Measurements from ENCODE around the gene MPI. TPM values are rescaled to one million over a fixed set of nuclear protein-coding genes. Genes with fewer than 3 reads are reported as not detected.
A peak's percentile ranks its signal among the peaks of the same experiment; 100 is the strongest.

The MPI gene
- total RNA-seq, 4 donors from 2014 or later, result 17.1 to 59.2 (median 41.4) TPM

DNA sequence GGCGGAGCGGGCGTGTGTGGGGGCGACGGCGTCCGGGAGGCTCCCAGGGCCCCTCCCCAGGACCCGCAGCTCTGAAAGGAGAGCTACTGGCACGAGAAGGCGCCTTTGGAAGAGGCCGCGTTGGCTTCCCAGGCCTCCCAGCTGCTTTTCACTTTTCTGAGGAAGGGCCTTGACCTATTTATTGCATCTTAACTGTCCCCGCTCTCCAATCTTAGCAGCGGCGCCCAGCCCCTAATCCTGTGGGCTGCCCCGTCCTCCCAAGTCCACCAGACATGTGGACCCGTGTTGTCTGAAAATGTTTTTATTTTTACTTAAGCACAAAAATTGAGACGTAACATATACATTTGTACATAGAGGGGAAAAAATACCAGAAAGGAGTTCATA is 46.4 kb upstream of the MPI start:
- H3K4me1 ChIP-seq, result peaks cover 38% of the 10 kb centered on the region
- H3K27ac ChIP-seq, result peak overlapping the region; percentile 86

DNA sequence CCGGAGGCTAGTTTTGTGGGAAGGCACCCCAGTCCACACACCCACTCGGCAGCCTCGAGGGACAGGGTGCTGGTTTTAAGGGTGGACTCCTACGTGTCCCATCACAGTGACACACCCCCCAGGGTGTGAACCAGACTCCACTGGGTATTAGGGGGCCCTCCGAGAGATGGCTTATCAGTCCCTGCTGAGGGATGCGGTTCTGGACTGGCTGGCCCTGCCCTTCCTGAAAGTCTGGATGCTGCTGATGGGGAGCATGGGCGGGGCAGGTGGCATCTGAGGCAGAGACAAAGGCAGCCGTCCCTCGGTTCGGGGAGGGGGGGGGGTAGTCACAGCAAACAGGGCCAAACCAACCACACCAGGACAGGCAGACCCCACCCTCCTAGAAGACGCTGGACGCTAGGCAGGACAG is 45.9 kb upstream of the MPI start:
- Histone ChIP-seq H3K27ac (peak overlapping the region; percentile 86), H3K36me3 (peaks cover 49% of the 10 kb centered on the region), H3K4me1 (peaks cover 38% of the 10 kb centered on the region), H3K27me3 (no peaks in the 10 kb centered on the region), H3K4me3 (peak overlapping the region; percentile 96), H3K9me3 (no peaks in the 10 kb centered on the region)
- 32% methylated on average over 8 of the region's 12 CpGs for WGBS
- no peak for TF ChIP-seq POLR2AphosphoS5 (IDR thresholded peaks at IDR 0.05)
- TF ChIP-seq POLR2A (IDR thresholded peaks at IDR 0.05), result no peak
- TF ChIP-seq EP300 (IDR thresholded peaks at IDR 0.05), result no peak
- TF ChIP-seq, protein P1, sequence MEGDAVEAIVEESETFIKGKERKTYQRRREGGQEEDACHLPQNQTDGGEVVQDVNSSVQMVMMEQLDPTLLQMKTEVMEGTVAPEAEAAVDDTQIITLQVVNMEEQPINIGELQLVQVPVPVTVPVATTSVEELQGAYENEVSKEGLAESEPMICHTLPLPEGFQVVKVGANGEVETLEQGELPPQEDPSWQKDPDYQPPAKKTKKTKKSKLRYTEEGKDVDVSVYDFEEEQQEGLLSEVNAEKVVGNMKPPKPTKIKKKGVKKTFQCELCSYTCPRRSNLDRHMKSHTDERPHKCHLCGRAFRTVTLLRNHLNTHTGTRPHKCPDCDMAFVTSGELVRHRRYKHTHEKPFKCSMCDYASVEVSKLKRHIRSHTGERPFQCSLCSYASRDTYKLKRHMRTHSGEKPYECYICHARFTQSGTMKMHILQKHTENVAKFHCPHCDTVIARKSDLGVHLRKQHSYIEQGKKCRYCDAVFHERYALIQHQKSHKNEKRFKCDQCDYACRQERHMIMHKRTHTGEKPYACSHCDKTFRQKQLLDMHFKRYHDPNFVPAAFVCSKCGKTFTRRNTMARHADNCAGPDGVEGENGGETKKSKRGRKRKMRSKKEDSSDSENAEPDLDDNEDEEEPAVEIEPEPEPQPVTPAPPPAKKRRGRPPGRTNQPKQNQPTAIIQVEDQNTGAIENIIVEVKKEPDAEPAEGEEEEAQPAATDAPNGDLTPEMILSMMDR (IDR thresholded peaks at IDR 0.05), result no peak
- no peak for DNase-seq (ENCODE audit: low spot score in 2 of 2)

More for the DNA sequence above, 46.4 kb upstream of the MPI start:
- H3K4me3 ChIP-seq, result peak overlapping the region; percentile 96
- no peak for DNase-seq (ENCODE audit: low spot score in 2 of 2)
- TF ChIP-seq POLR2AphosphoS5 (IDR thresholded peaks at IDR 0.05), result no peak
- no peak for TF ChIP-seq POLR2A (IDR thresholded peaks at IDR 0.05)
- TF ChIP-seq EP300 (IDR thresholded peaks at IDR 0.05), result no peak
- TF ChIP-seq, protein P1 (IDR thresholded peaks at IDR 0.05), result no peak
- H3K27me3 ChIP-seq, result no peaks in the 10 kb centered on the region
- H3K9me3 ChIP-seq, result no peaks in the 10 kb centered on the region
- H3K36me3 ChIP-seq, result peaks cover 49% of the 10 kb centered on the region
- WGBS, result 30% methylated on average over 9 of the region's 18 CpGs

DNA sequence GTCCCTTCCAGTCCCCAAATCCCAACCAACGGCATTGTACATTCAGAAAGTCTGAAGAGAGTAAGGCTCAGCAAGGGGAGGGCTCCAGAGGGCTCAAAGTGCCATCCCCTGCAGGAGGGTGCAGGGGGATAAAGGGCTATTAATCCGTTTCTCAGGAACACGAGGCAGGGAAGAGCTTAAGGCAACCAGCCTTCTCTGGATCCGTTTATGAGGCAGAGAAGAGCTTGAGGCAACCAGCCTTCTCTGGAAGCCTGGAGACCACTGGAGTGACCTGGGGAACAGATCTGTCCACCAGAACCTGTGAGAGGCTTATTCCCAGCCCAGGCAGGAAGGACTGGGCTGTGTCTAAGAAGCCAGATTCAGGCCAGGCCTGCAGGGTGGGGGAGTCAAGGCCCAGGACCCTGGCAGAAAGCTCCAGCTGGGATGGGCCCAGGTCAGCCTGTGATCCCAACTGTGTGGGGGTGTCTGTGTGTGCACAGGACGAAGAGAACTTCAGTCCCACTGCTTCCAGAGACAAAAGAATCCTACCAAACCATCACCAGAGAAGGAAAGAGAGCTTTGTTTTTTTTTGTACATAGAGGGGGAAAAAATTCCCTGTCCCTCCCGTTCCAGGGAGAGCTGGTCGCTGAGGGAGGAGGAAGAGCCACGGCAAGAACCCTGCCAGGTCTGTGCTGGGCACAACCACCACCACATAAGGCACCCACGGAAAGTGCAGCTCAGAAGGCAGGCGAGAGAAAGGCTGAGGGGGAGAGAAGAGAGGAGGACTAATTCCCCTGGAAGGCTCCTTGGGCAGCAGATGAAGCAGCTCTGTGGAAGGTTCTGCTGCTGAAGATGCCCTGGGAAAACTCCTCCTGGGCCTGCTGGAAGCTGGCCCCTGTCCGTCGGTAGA is 45.3 kb upstream of the MPI start:
- TF ChIP-seq POLR2AphosphoS5 (IDR thresholded peaks at IDR 0.05) (no peak), EP300 (IDR thresholded peaks at IDR 0.05) (no peak), POLR2A (IDR thresholded peaks at IDR 0.05) (no peak)
- TF ChIP-seq, protein P1 (IDR thresholded peaks at IDR 0.05), result no peak
- H3K4me1 ChIP-seq, result peaks cover 38% of the 10 kb centered on the region
- H3K27ac ChIP-seq, result peak overlapping the region; percentile 86
- H3K36me3 ChIP-seq, result peaks cover 48% of the 10 kb centered on the region
- WGBS, result 72% methylated on average over 12 of the region's 12 CpGs
- no peaks in the 10 kb centered on the region for H3K9me3 ChIP-seq
- H3K4me3 ChIP-seq, result no peak overlapping the region
- DNase-seq (ENCODE audit: low spot score in 2 of 2), result no peak
- no peaks in the 10 kb centered on the region for H3K27me3 ChIP-seq

- peaks cover 51% of the 10 kb centered on the region for H3K36me3 ChIP-seq
- WGBS, result no CpG with 5 or more reads among the region's 5 CpGs
- H3K9me3 ChIP-seq, result no peaks in the 10 kb centered on the region
- no peak for DNase-seq (ENCODE audit: low spot score in 2 of 2)
- peak overlapping the region; percentile 86 for H3K27ac ChIP-seq
- H3K4me3 ChIP-seq, result no peak overlapping the region
- H3K27me3 ChIP-seq, result no peaks in the 10 kb centered on the region
- no peak for TF ChIP-seq EP300 (IDR thresholded peaks at IDR 0.05)
- TF ChIP-seq, protein P1 (IDR thresholded peaks at IDR 0.05), result no peak
- TF ChIP-seq POLR2AphosphoS5 (IDR thresholded peaks at IDR 0.05), result no peak
- no peak for TF ChIP-seq POLR2A (IDR thresholded peaks at IDR 0.05)
- peaks cover 38% of the 10 kb centered on the region for H3K4me1 ChIP-seq
These were observed 44.7 kb upstream of the MPI start for GRCh38 chr15:74845208-74845568.

GRCh38 chr15:74845581-74845980 is 44.3 kb upstream of the MPI start:
- no peak overlapping the region for H3K4me3 ChIP-seq
- no peak for DNase-seq (ENCODE audit: low spot score in 2 of 2)
- H3K4me1 ChIP-seq, result peaks cover 38% of the 10 kb centered on the region
- H3K36me3 ChIP-seq, result peaks cover 55% of the 10 kb centered on the region
- H3K27me3 ChIP-seq, result no peaks in the 10 kb centered on the region
- WGBS, result 74% methylated on average over 4 of the region's 4 CpGs
- no peak overlapping the region for H3K27ac ChIP-seq
- no peaks in the 10 kb centered on the region for H3K9me3 ChIP-seq
- TF ChIP-seq, protein P1 (IDR thresholded peaks at IDR 0.05), result no peak
- TF ChIP-seq POLR2A (IDR thresholded peaks at IDR 0.05), result no peak
- no peak for TF ChIP-seq POLR2AphosphoS5 (IDR thresholded peaks at IDR 0.05)
- TF ChIP-seq EP300 (IDR thresholded peaks at IDR 0.05), result no peak

Data from suprapubic skin (tissue), 4 donors.